Glomerular visceral epithelial cell (primary cell): Measurements from ENCODE around the gene NCAM2.

Experiments used
- DNase-seq: peaks from one replicate; pipeline ENCODE4 v3.0.0-alpha.2; 2016; ENCODE audit errors: extremely low spot score

NCAM2 gene

DNA sequence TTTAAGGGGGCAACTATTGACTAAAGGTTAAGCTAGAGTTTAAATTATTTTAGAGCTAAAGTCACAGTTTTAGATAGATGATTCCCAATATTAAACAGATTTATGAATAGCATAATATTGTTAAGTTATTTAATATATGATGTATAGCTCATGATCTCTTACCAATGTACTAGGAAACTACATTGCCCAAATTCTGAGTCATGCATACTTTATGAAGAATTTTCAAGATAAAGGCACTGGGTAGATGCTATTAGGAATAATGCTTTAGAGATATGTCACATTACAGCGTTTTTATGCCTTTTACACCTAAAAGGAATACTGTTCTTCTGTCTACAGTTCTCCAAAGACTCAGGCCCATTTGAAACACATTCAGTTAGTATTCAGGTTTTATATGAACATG lies 215.1 kb downstream of the NCAM2 start:
- no peak for DNase-seq

DNA sequence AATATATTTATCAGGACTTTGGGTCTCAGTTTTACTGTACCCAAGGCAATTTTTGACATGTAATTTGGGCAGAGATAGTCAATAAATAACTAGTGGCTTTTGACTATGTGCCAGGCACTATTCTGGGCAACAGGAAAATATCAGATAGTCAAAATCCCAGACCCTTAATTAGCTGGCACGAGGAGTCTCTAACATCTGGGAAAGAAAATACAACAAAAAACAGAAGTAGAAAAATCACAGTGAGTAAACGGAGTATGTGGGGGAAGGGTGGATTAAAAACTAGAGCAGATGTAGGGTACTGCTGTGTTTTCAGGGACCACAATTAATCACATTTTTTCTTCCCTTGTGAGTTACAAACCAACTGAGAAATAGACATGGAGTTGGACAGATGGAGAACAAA lies 217.8 kb downstream of the NCAM2 start:
- no peak for DNase-seq

DNA sequence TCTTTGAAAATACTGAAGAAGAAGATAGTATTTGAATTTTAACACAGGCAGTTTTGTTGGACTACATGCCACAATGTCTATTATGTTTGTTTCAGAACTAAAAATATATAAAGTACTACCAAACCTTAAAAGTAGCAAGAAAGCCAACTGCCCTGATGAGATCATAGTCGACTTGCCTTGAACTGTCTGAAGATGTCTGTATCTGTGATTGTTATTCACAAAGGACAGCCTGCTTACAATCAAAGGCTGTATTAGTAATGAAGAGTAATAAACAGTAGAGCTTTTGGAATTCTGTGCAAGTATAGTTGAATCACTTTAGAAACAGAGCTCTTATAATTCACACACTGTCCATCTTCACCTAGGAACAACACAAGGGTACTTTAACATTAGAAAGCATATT lies 228.3 kb downstream of the NCAM2 start:
- DNase-seq = no peak

DNA sequence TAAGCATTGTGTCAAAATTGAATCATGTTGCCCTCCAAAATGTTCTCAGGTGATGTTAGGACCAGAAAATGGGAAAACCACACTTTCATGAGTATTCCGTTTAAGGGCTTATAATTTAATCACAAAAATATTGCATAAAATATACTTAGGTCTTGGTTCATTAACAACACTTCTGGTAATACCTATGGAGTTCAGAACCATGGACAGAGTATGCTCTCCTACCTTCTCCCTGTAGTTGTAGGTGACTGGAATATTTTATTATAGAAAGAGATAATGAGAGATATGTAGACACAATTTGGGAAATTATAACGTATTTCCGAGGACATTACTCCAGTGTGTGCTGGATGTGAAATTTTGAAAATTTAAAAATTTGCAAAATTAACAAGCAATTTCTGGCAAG lies 232.5 kb downstream of the NCAM2 start:
- DNase-seq = peak; percentile 1

DNA sequence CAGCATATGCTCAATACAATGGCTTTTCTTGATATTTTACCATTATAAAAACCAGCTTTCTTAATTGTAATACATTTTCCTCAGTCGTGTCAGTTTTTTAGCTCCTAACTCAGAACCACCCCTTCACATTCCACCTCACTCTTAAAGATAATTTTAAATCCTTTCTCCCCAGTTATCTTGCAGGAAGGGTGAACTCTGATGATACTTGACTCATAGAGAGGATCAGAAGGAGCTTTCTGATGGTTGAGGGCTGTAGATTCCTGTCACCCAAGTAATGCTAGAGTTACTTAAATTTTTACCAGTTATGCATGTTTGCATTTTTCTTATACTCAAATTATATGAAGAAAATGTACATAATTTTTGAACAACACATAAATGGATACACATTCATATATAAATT lies 233.7 kb downstream of the NCAM2 start:
- no peak for DNase-seq

DNA sequence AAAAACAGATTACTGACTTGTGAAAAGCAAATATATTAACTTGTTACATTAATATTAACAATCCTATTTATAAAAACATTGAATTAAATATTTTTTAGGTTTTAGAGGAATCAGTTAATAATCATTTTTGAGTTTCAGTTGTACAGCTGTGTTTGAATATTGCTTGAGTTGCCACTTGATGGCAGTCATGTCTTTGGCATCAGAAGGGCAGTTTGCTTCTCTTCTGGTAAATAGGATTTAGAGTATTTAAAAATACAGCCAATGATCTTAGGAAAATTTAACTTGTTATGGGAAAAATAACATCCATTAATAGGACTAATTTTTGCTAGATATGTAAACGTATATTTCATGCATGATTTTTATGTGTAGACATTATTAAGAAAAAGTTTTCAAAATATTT lies 234.1 kb downstream of the NCAM2 start:
- DNase-seq = peak; percentile 19

DNA sequence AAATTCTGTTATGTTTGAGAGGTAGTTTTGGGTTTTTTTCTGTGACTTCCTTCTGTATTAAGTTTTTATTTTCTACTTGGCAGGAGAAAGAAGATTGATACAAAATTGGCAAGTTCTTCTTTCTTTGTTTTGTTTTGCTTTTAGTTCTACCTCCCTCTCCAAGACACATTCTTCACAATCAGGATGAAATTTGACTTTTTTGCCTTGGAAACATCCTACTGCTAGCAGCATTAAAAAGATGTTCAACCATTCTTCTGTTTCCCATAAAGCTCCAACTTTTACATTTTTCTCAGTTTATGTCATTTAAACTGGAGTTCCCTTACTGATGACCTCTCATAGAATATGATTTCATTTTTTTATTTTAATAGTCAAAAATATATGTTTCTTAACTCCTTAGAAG lies 234.8 kb downstream of the NCAM2 start:
- no peak for DNase-seq

DNA sequence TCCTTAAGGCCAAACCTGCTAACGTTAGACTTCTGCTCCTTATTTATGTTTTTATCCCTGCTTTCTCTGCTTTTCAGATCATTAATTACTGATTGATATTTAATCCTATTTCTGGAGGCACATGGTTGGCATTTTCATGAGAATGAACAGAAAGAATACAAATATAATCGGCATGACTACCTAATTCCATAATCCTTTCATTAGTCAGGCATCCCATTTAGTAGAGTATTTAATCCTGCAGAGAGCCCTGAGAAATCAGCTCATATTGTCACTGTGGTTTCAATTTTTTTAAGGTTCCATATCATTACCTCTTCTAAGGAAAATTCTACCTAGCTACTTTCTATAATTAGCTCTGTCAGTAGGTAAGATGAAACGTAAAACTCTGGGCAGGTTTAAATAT lies 238.8 kb downstream of the NCAM2 start:
- DNase-seq = no peak

DNA sequence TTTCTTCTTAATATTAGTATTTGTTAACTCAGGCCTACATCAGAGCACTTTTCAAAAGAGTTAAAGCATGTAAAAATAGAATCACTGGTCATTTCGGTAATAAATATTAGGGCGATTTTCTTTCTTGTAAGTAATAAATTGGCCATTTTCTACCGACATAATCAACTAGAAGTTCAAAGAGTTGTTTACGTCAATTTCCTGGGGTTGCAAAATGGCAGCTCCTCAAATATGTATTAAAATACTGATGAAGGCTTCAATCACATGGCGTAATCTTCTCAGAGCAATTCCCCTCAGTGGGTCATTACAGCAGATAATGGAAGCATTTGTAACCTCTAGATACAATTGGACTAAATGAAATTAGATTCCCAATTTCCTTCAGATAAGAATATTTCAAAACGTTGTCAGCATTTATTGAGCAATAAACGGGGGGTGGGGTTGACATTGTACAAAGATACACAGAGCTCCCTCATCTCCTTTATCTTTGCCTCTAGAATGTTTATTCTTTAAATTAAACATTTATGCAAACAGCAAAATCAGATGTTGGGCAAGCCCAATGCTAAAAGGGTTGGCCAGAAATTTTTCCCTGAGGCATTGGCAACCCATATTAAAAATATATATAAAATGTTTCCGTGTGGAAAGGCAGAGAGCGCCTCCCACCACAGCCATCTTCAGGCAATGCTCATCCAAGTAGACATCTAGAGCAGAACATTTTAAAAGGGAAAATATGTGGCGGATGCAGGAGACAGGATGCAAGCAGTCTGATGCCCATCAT lies 240.6 kb downstream of the NCAM2 start:
- no peak for DNase-seq

DNA sequence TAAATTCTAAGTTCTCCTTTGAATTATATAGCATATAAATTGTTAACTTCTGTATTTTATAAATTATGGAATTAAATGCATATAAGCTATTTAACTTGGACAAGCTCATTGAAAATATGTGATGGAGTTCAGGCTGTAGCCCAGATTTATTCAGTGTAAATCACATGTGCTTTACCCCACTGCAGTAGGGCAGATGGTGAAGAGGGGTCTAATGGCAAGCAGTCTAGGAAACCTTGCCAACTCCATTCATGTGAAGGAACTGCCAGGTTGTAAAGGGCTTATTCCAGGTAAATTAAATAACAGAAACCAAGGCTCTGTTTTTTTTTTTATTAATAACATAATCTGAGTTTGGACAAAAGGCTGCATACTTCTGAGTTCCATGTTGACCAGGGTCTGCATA lies 243.2 kb downstream of the NCAM2 start:
- DNase-seq = no peak

DNA sequence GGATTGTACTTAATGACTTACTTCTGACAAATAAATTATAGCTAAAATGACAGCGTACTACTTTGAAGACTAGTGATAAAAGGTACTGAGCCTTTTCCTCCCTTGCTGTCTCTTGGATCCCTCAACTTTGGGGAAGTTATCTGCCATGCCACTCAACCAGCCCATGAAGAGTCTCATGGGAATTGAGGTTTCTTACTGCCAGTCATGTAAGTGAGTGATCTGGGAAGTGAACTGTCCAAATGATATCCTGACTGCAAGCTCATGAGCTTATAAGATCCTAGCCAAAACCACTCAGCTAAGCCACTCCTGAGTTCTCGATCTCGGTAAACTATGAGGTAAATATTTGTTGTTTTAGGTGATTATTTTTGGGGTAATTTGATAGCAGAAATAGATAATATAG lies 247.8 kb downstream of the NCAM2 start:
- DNase-seq = no peak

DNA sequence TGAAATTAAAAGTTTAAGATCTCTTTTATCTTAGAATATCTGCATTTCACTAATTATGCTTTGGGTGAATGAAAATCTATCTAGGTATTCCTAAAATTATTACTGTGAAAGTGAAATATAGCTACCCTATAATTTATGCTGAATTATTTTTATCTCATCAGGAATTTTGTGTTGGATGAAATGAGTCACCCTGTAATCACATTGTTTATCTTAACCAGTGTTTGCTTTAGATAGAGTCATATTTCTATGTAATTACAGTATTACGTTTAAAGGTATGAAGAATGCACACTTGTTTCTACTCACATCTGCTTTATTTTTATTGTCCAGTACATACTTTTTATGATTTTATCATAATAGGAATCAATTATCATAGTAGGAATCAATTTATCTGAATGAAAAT lies 249.2 kb downstream of the NCAM2 start:
- DNase-seq = no peak

DNA sequence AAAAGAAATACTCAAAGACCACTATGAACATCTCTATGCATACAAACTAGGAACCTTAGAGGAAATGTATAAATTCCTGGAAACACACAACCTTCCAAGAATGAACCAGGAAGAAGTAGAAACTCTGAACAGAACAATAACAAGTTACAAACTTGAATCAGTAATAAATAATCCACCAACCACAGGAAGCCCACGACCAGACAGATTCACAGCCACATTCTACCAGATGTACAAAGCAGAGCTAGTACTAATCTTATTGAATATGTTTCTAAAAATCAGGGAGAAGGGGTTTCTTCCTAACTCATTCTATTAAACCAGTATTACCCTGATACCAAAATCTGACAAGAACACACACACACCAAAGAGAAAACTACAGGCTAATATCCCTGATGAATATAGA lies 263.8 kb downstream of the NCAM2 start:
- no peak for DNase-seq

DNA sequence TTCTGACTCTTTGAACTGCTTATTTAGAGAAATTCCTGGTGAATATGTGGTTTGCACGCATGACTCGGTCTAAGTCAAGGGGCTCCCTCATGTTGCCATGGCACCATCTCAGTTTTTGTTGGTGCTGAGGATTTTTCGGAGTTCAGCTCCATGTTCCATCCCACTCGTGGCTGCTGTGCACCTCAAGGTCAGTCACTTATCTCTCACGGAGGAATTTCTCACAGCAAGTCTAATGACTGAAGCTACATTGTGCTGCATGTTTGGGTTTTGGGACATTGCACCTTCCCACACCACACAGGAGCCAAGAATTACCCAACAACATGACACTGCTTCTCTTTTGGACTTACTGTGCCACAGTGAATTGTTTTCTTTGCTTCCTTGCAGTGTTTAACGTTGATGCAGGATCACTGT lies 269.9 kb downstream of the NCAM2 start:
- DNase-seq = peak; percentile 47

DNA sequence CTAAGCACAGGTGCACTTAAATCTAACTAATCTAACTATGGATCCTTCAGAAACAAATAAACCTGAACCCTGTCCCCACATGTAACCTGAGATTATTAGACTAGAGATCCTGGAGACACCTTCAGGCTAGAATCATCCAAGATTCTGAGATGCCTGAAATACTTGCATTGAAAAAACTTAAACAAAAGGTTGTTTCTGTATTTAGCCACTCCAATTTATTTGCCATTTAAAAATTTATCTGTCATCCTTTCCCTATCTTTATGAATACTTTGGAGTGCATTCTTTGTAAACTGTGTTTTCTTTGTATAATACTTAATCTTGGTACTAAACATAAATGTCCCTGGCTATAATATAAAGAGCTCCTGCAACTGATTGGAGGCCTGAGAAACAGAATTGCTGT lies 270.7 kb downstream of the NCAM2 start:
- no peak for DNase-seq

DNA sequence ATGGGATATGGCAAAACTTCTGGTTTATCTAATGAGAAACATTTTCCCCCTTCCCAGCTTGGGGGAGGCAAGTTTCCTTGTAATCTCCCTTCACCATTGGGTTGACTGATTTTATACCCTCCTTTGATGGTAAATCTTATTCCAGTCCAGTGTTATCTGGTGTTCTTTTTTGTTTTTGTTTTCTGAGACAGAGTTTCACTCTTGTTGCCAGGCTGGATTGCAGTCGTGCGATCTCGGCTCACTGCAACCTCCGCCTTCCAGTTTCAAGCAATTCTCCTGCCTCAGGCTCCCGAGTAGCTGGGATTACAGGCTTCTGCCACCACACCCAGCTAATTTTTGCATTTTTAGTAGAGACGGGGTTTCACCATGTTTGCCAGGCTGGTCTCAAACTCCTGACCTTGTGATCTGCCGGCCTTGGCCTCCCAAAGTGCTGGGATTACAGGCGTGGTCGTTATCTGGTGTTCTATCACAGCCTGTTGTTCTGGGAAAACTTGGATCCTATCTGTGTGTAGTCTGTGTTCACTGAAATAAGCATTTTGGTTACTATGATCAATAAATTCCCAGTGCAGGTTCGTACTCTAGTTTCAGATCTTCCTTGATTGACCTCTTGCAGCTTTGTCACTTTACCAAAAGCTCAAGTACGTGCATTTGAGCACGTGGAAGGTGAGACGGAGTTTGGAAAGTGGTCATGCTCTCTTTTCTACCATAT lies 281.1 kb downstream of the NCAM2 start:
- no peak for DNase-seq

DNA sequence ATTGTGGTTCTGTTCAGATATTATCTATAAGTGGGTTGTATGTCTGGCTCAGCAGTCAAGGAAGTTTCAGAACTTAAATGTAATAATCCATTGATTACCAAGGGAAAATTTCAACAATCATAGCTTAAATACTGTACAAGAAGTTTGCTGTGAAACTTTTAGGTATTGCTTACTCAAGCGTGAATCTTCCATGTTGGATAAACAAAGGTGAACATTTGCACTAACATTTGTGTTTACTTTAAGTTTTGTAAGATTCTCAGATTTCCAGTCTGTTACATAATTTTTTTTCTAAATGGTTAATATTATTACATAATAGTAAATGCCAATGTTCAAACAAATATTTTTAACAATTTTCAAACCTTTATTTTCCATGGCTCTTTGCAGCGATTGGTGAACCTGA lies 285.6 kb downstream of the NCAM2 start:
- DNase-seq = no peak

DNA sequence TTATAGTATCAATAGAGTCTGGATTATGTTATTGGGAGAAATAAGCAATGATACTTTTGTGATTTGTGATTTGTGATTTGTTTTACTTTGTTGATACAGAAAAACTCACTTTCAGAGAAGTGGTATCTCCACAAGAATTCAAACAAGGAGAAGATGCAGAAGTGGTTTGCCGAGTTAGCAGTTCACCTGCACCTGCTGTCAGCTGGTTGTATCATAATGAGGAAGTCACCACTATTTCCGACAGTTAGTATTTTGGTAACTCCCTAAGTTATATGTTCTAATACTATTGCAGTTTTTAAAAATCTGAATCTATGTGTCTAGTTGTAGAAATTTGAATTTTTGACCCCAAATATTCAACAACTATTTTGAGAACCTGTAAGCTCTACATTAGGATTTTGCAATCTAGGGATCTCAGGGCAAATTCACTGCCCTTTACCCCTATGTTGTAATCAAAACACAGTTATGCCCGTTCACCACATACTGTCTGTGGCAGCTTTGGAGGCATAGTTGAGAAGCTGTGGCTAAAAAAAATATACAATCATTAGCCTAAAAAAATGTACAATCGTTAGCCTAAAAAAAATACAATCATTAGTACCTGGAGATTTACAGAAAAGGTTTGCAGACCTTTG lies 288.1 kb downstream of the NCAM2 start:
- DNase-seq = no peak

DNA sequence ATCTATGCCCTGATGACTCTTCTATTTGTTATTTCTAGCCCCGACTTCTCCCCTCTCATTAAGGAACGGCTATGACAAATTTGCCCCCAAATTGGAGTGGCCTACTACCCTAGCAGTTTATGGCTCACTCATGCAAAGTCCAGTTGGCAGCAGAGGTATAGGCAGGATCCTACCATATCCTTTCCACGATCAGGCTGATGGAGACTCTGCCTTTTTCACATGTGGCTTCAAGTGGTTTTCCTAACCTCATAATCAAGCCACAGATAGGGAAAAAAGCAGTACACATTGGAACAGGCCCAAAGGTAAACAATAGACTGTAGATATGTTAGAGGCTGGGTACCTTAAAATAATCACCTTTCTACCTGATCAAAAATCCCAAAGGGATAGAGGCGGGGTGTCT lies 292.5 kb downstream of the NCAM2 start:
- no peak for DNase-seq

DNA sequence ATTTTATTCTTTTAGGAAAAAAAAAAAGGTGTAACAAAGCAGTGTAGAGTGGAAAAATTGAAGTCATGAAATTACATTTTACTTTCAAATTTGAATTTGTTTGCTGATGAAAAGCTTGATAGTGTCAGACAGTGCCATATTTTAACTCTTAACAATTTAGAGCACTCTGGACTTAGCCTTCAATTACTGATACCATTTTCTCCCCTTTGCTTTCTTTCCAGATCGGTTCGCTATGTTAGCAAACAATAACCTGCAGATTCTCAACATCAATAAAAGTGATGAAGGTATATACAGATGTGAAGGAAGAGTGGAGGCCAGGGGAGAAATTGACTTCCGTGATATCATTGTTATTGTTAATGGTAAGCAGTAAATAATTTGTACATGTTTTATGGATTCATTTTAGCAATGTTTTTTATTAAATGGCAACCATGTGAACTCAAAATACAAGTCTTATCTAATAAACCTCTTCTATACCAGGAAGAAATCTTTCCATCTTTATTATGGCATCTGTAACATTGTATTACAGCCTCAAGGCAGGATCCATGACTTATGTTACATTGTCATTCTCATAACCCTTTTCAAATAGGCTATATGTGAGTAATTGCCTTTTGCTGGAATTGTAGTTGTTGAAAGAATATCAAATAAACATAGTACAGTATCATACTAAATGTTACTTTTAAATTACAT lies 293.8 kb downstream of the NCAM2 start:
- DNase-seq = no peak

DNA sequence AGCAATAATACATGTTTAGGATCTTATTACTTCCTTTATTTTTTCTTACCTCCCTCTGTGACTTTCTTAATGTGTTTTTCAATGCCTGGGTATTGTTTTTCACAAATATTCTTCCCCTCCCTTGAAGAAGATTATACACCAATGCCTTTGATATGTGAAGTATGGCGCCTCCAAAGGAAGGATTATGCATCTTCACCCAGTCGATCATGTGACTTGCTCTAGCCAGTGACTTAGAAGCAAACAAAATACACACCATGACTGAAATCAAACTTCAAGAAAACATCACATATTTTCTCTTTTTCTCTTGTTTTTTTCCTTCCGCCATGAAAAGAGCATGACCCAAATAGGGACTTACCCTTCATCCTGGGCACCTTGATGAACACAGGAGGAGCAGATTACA lies 297.1 kb downstream of the NCAM2 start:
- DNase-seq = no peak

DNA sequence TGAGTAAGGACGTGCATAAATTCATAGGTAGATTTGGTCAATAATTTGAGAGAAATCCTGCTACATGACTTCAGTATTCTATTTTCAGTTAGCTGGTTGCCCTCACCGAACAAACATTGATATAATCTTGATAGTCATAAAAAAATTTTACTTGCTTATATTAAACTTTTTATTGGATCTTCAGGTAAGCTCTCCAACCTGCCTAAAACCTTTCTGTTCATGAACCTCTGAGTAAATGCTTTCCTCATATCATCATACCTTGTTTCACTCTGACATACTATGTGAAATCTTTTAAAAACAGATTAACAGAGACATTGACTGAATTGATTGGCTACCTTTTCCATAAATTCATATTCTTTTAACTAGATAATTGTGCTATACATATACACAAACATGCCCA lies 299.0 kb downstream of the NCAM2 start:
- DNase-seq = no peak

DNA sequence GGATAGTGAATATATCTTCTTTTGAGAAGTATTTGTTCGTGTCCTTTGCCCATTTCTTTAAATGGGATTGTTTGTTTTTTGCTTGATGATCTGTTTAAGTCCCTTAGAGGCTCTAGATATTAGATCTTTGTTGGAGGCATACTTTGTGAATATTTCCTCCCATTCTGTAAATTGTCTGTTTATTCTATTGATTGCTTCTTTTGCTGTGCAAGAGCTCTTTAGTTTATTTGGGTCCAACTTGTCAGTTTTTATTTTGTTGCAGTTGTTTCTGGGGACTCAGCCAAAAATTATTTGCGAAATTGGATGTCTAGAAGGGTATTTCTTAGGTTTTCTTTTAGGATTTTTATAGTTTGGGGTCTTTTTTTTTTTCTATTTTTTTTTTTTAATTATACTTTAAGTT lies 302.8 kb downstream of the NCAM2 start:
- no peak for DNase-seq
